Measurements from ENCODE around the gene MIP. TPM values are rescaled to one million over a fixed set of nuclear protein-coding genes. Genes with fewer than 3 reads are reported as not detected.

The MIP gene
- total and polyA plus RNA-seq, 3 donors from 2014 or later = 0.63 to 1.2 (median 1.1) TPM

- peak overlapping the region; percentile 80 to 83 for H3K27ac ChIP-seq
- 30% methylated on average over 16 to 19 of the region's 19 CpGs for WGBS, 2 donors
- no peaks in the 10 kb centered on the region for H3K36me3 ChIP-seq (ENCODE audit: low read depth, missing control alignments)
- DNase-seq = peak; percentile 60
- TF ChIP-seq POLR2A (IDR thresholded peaks at IDR 0.05) (no peak), CTCF (IDR thresholded peaks at IDR 0.05) (no peak)
- H3K4me3 ChIP-seq = peak overlapping the region; percentile 80
- intact Hi-C loops (cut with DNase I; ENCODE audit: low total_unique reads) = no loop called here
- peaks cover 11% of the 10 kb centered on the region for H3K4me1 ChIP-seq
- H3K9me3 ChIP-seq = no peaks in the 10 kb centered on the region
- no peaks in the 10 kb centered on the region for H3K27me3 ChIP-seq
Measured at GRCh38 chr12:56469007-56469930, 14.8 kb upstream of the MIP start.

GRCh38 chr12:56468216-56469006 lies 14.0 kb upstream of the MIP start, which contains the start of gene SPRYD4:
Gene SPRYD4, plus strand, starts transcription at chr12:56468578. Its CDS starts 14 bp downstream, at chr12:56468592.
- no peaks in the 10 kb centered on the region for H3K36me3 ChIP-seq (ENCODE audit: low read depth, missing control alignments)
- DNase-seq = peak; percentile 96
- H3K4me3 ChIP-seq = peak within 1 kb of the TSS; percentile 80
- intact Hi-C loops (cut with DNase I; ENCODE audit: low total_unique reads) = no loop called here
- WGBS, 2 donors = 1% methylated on average over 39 to 43 of the region's 43 CpGs
- H3K9me3 ChIP-seq = no peaks in the 10 kb centered on the region
- H3K27me3 ChIP-seq = no peaks in the 10 kb centered on the region
- peak; percentile 65 for TF ChIP-seq POLR2A (IDR thresholded peaks at IDR 0.05)
- TF ChIP-seq CTCF (IDR thresholded peaks at IDR 0.05) = peak in 2 of 3 experiments; percentile 22 to 28
- peaks cover 11% of the 10 kb centered on the region for H3K4me1 ChIP-seq
- peak within 1 kb of the TSS; percentile 80 to 83 for H3K27ac ChIP-seq

- H3K4me3 ChIP-seq = no peak overlapping the region
- no peaks in the 10 kb centered on the region for H3K27me3 ChIP-seq
- H3K9me3 ChIP-seq = no peaks in the 10 kb centered on the region
- TF ChIP-seq POLR2A (IDR thresholded peaks at IDR 0.05) = no peak
- no peak for TF ChIP-seq CTCF (IDR thresholded peaks at IDR 0.05)
- no peaks in the 10 kb centered on the region for H3K4me1 ChIP-seq
- intact Hi-C loops (cut with DNase I; ENCODE audit: low total_unique reads) = no loop called here
- no peaks in the 10 kb centered on the region for H3K36me3 ChIP-seq (ENCODE audit: low read depth, missing control alignments)
- no peak overlapping the region for H3K27ac ChIP-seq
- no peak for DNase-seq
Measured at GRCh38 chr12:56462565-56462964, 8.1 kb upstream of the MIP start.

- H3K4me3 ChIP-seq = no peak overlapping the region
Measured at GRCh38 chr12:56461235-56462159, 7.0 kb upstream of the MIP start.

More at GRCh38 chr12:56461235-56462159, 7.0 kb upstream of the MIP start:
- H3K36me3 ChIP-seq (ENCODE audit: low read depth, missing control alignments) = no peaks in the 10 kb centered on the region
- no peaks in the 10 kb centered on the region for H3K27me3 ChIP-seq
- H3K27ac ChIP-seq = no peak overlapping the region
- intact Hi-C loops (cut with DNase I; ENCODE audit: low total_unique reads) = no loop called here
- TF ChIP-seq CTCF (IDR thresholded peaks at IDR 0.05) (no peak), POLR2A (IDR thresholded peaks at IDR 0.05) (no peak)
- no peaks in the 10 kb centered on the region for H3K4me1 ChIP-seq
- DNase-seq = no peak
- WGBS, 2 donors = 81 to 86% methylated on average over 11 of the region's 11 CpGs
- no peaks in the 10 kb centered on the region for H3K9me3 ChIP-seq

Measured in testis (tissue), 3 donors.